ENCODE data around the gene PPP1R15B. TPM values are rescaled to one million over a fixed set of nuclear protein-coding genes. Genes with fewer than 3 reads are reported as not detected.
A peak's percentile ranks its signal among the peaks of the same experiment; 100 is the strongest.

The PPP1R15B gene
- total and polyA plus RNA-seq, 4 donors, result 13.0 to 54.0 (median 26.1) TPM

DNA sequence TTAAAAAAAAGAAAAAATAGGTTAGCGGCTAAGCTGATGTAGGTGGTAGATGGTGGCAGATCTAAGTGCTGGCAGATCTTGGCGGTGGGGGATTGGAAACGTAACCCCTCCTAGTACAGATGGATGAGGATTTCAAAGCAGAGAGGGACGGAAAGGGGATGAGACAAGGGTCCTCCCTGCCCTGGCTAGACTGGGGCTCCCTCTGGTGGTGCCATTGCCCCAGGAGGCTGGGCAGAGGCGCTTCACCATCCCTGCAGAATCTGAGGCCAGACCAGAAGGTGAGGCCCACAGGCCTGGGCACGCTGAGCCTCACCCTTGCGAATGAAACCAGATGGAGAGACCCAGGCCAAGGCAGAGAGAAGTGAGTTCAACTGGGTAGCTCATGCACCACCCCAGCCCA, 44.9 kb downstream of the PPP1R15B start:
- no peak for DNase-seq (ENCODE audit: low spot score)
- Histone ChIP-seq H3K4me1 (ENCODE audit: control insufficient read depth in 4 of 4, insufficient read depth in 4 of 4, low read length in 3 of 4) (peaks cover 0 to 17% (median 5%) of the 10 kb centered on the region in 4 donors), H3K4me3 (ENCODE audit: low read depth in 1 of 3, low read length in 3 of 3) (no peak overlapping the region), H3K27me3 (ENCODE audit: control insufficient read depth in 4 of 4, insufficient read depth in 4 of 4, low read length in 3 of 4) (no peaks in the 10 kb centered on the region), H3K27ac (ENCODE audit: low read depth in 1 of 2, low read length in 2 of 2) (no peak overlapping the region), H3K9me3 (ENCODE audit: control insufficient read depth in 4 of 4, low read length in 3 of 4) (no peaks in the 10 kb centered on the region), H3K9ac (ENCODE audit: low read depth in 1 of 2, low read length in 2 of 2) (no peak overlapping the region), H3K36me3 (ENCODE audit: control insufficient read depth in 4 of 4, insufficient read depth in 3 of 4, low read depth in 1 of 4, low read length in 3 of 4) (no peaks in the 10 kb centered on the region)
- 95% methylated on average over 7 of the region's 7 CpGs for WGBS
- TF ChIP-seq, protein P1, sequence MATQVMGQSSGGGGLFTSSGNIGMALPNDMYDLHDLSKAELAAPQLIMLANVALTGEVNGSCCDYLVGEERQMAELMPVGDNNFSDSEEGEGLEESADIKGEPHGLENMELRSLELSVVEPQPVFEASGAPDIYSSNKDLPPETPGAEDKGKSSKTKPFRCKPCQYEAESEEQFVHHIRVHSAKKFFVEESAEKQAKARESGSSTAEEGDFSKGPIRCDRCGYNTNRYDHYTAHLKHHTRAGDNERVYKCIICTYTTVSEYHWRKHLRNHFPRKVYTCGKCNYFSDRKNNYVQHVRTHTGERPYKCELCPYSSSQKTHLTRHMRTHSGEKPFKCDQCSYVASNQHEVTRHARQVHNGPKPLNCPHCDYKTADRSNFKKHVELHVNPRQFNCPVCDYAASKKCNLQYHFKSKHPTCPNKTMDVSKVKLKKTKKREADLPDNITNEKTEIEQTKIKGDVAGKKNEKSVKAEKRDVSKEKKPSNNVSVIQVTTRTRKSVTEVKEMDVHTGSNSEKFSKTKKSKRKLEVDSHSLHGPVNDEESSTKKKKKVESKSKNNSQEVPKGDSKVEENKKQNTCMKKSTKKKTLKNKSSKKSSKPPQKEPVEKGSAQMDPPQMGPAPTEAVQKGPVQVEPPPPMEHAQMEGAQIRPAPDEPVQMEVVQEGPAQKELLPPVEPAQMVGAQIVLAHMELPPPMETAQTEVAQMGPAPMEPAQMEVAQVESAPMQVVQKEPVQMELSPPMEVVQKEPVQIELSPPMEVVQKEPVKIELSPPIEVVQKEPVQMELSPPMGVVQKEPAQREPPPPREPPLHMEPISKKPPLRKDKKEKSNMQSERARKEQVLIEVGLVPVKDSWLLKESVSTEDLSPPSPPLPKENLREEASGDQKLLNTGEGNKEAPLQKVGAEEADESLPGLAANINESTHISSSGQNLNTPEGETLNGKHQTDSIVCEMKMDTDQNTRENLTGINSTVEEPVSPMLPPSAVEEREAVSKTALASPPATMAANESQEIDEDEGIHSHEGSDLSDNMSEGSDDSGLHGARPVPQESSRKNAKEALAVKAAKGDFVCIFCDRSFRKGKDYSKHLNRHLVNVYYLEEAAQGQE (IDR thresholded peaks at IDR 0.05), result no peak
- TF ChIP-seq, protein P2, sequence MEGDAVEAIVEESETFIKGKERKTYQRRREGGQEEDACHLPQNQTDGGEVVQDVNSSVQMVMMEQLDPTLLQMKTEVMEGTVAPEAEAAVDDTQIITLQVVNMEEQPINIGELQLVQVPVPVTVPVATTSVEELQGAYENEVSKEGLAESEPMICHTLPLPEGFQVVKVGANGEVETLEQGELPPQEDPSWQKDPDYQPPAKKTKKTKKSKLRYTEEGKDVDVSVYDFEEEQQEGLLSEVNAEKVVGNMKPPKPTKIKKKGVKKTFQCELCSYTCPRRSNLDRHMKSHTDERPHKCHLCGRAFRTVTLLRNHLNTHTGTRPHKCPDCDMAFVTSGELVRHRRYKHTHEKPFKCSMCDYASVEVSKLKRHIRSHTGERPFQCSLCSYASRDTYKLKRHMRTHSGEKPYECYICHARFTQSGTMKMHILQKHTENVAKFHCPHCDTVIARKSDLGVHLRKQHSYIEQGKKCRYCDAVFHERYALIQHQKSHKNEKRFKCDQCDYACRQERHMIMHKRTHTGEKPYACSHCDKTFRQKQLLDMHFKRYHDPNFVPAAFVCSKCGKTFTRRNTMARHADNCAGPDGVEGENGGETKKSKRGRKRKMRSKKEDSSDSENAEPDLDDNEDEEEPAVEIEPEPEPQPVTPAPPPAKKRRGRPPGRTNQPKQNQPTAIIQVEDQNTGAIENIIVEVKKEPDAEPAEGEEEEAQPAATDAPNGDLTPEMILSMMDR (IDR thresholded peaks at IDR 0.05; ENCODE audit: low read depth, low read length, missing input control), result peak; percentile 38
- no peak for TF ChIP-seq TAF1 (conservative IDR thresholded peaks at IDR 0.05)
- TF ChIP-seq, protein P3, sequence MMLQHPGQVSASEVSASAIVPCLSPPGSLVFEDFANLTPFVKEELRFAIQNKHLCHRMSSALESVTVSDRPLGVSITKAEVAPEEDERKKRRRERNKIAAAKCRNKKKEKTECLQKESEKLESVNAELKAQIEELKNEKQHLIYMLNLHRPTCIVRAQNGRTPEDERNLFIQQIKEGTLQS (IDR thresholded peaks at IDR 0.05), result no peak
- peak; percentile 64 to 77 for TF ChIP-seq RAD21 (IDR thresholded peaks at IDR 0.05)

DNA sequence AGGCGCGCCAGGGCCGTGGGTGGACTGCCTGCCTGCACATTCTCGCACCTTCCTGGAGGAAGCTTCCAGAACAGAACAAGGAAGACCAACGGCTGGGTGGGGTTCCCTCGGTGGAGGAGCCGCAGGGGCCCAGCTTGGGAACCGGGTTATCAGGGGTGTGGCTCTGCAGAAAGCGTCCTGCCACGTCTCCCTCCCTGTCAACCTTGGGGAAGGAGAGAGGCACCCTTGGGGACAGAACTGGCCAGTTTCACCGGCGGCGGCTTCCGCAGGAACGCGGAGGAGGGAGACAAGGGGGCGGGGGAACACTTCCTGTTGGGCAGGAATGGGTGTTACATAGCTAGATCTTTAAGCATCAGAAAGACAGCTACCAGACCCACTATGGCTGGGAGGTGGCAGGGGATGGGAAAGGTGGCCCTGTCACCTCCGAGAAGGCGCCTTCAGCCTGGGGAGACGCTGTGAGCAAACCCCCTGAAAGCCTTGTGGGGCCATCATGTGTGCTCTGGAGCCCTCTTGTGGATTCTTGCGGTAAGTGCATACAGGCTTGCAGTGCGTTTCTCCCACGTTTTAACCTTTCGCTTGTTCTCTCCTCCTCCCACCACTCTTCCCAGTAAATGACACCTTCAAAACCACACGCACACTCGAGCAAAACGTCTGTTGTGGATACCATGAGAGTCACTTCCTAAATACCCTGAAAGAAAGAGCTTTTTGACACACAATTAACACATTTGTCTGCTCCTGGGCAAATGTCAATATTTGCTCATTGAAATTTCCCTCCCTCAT, 48.1 kb downstream of the PPP1R15B start:
- H3K27ac ChIP-seq (ENCODE audit: low read depth in 1 of 2, low read length in 2 of 2), result peak overlapping the region; percentile 33 to 51
- peak overlapping the region; percentile 2 to 40 for H3K9ac ChIP-seq (ENCODE audit: low read depth in 1 of 2, low read length in 2 of 2)
- H3K36me3 ChIP-seq (ENCODE audit: control insufficient read depth in 4 of 4, insufficient read depth in 3 of 4, low read depth in 1 of 4, low read length in 3 of 4), result no peaks in the 10 kb centered on the region
- peak; percentile 75 for DNase-seq (ENCODE audit: low spot score)
- H3K27me3 ChIP-seq (ENCODE audit: control insufficient read depth in 4 of 4, insufficient read depth in 4 of 4, low read length in 3 of 4), result no peaks in the 10 kb centered on the region
- peak overlapping the region; percentile 37 to 47 (median 42) for H3K4me3 ChIP-seq (ENCODE audit: low read depth in 1 of 3, low read length in 3 of 3)
- no peaks in the 10 kb centered on the region for H3K9me3 ChIP-seq (ENCODE audit: control insufficient read depth in 4 of 4, low read length in 3 of 4)
- TF ChIP-seq SP1 (IDR thresholded peaks at IDR 0.05) (no peak), TAF1 (conservative IDR thresholded peaks at IDR 0.05) (no peak), GABPA (IDR thresholded peaks at IDR 0.05 in 1 of 2, conservative IDR thresholded peaks at IDR 0.05 in 1 of 2) (peak in 1 of 2 donors; percentile 46), EGR1 (IDR thresholded peaks at IDR 0.05; ENCODE audit: low read depth in 2 of 2) (peak in 1 of 2 donors; percentile 39), HNF4G (IDR thresholded peaks at IDR 0.05) (no peak), HNF4A (conservative IDR thresholded peaks at IDR 0.05) (peak in 1 of 2 donors; percentile 3), RAD21 (IDR thresholded peaks at IDR 0.05) (peak; percentile 96 to 99), RXRA (IDR thresholded peaks at IDR 0.05) (peak; percentile 20 to 25)
- TF ChIP-seq, protein P1 (IDR thresholded peaks at IDR 0.05), result no peak
- TF ChIP-seq, protein P2 (IDR thresholded peaks at IDR 0.05; ENCODE audit: low read depth, low read length, missing input control), result peak; percentile 99
- TF ChIP-seq, protein P4, sequence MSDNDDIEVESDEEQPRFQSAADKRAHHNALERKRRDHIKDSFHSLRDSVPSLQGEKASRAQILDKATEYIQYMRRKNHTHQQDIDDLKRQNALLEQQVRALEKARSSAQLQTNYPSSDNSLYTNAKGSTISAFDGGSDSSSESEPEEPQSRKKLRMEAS (IDR thresholded peaks at IDR 0.05), result peak; percentile 11
- peaks cover 0 to 17% (median 5%) of the 10 kb centered on the region in 4 donors for H3K4me1 ChIP-seq (ENCODE audit: control insufficient read depth in 4 of 4, insufficient read depth in 4 of 4, low read length in 3 of 4)
- 2% methylated on average over 27 of the region's 27 CpGs for WGBS
